ENCODE measurements around the gene C19orf67. TPM values are rescaled to one million over a fixed set of nuclear protein-coding genes. Genes with fewer than 3 reads are reported as not detected.

Gene C19orf67
- total RNA-seq, 1 donor from 2014 or later, result not detected

DNA sequence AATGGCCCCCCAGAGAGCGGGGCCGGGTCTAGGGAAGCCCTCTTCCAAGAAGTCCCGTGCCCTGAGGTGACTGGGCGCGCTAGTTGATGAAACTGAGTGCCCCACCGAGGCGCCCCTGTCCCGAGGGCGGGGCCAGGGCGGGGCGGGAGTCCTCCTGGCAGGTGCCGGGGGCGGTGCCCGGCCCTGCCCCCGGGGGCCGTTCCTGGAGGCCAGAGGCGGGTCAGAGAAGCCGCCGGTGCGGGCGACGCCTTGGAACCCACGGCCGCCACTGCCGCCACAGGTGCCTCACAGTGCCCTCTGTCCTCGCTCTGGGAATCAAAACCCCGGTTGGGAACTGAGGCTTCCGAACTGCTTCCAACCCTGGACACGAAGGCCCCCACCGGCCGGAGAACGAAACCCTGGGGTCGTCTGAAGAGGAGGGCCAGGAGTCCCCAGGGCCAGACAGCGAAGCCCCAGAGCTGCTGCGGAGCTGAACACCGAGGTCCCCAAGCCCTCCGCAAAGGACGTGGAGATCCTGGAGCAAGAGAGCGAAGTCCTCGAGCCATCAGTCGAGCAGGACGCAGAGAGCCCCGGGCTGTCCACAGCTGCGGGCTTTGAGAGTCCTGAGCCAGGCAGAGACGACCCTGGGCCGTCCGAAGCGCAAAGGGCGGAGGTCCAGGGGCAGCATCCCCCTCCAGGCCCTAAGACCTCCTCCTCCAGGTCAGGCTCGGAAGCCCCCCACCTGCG is 12.9 kb downstream of the C19orf67 start, which contains the start of gene MISP3:
TSS of gene MISP3 (plus strand) at position 252 of the 726 bp plus-strand sequence. CDS start 524 bp downstream, outside the sequence.
- H3K4me1 ChIP-seq (ENCODE audit: insufficient read depth, low read length), result peaks cover 19% of the 10 kb centered on the region
- H4K20me1 ChIP-seq (ENCODE audit: insufficient read depth, low read length), result no peaks in the 10 kb centered on the region
- Mint-ChIP-seq H3K27ac (ENCODE audit: unreplicated experiment) (no peak within 1 kb of the TSS), H3K27me3 (ENCODE audit: low read depth, unreplicated experiment) (peaks cover 8% of the 10 kb centered on the region), H3K9me3 (ENCODE audit: unreplicated experiment) (peaks cover 1% of the 10 kb centered on the region), H3K4me3 (ENCODE audit: unreplicated experiment) (peak within 1 kb of the TSS; percentile 90), H3K36me3 (ENCODE audit: low read depth, unreplicated experiment) (peaks cover 4% of the 10 kb centered on the region), H3K4me1 (ENCODE audit: low read depth, unreplicated experiment) (peaks cover 8% of the 10 kb centered on the region)
- no peaks in the 10 kb centered on the region for H3K79me2 ChIP-seq (ENCODE audit: insufficient read depth, low read length)
- DNase-seq (ENCODE audit: low read depth), result peak; percentile 40
- H3K36me3 ChIP-seq (ENCODE audit: insufficient read depth, low read length), result no peaks in the 10 kb centered on the region
- TF ChIP-seq, protein P1, sequence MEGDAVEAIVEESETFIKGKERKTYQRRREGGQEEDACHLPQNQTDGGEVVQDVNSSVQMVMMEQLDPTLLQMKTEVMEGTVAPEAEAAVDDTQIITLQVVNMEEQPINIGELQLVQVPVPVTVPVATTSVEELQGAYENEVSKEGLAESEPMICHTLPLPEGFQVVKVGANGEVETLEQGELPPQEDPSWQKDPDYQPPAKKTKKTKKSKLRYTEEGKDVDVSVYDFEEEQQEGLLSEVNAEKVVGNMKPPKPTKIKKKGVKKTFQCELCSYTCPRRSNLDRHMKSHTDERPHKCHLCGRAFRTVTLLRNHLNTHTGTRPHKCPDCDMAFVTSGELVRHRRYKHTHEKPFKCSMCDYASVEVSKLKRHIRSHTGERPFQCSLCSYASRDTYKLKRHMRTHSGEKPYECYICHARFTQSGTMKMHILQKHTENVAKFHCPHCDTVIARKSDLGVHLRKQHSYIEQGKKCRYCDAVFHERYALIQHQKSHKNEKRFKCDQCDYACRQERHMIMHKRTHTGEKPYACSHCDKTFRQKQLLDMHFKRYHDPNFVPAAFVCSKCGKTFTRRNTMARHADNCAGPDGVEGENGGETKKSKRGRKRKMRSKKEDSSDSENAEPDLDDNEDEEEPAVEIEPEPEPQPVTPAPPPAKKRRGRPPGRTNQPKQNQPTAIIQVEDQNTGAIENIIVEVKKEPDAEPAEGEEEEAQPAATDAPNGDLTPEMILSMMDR (IDR thresholded peaks at IDR 0.05; ENCODE audit: insufficient read depth, low read depth, low read length), result no peak
- peak within 1 kb of the TSS; percentile 65 for H3K9ac ChIP-seq (ENCODE audit: low read length)
- no peaks in the 10 kb centered on the region for H3K9me3 ChIP-seq (ENCODE audit: insufficient read depth, low read depth, low read length)
- no peak for FAIRE-seq
- peak within 1 kb of the TSS; percentile 94 for H3K4me2 ChIP-seq (ENCODE audit: low read length)
- no peak within 1 kb of the TSS for H3K27ac ChIP-seq (ENCODE audit: low read depth, low read length)
- H3K27me3 ChIP-seq (ENCODE audit: insufficient read depth, low read length), result no peaks in the 10 kb centered on the region
- peak within 1 kb of the TSS; percentile 59 for H3K4me3 ChIP-seq (ENCODE audit: insufficient read depth, low read depth, low read length)
- peak within 1 kb of the TSS; percentile 85 for H2AFZ ChIP-seq (ENCODE audit: low read depth, low read length)

DNA sequence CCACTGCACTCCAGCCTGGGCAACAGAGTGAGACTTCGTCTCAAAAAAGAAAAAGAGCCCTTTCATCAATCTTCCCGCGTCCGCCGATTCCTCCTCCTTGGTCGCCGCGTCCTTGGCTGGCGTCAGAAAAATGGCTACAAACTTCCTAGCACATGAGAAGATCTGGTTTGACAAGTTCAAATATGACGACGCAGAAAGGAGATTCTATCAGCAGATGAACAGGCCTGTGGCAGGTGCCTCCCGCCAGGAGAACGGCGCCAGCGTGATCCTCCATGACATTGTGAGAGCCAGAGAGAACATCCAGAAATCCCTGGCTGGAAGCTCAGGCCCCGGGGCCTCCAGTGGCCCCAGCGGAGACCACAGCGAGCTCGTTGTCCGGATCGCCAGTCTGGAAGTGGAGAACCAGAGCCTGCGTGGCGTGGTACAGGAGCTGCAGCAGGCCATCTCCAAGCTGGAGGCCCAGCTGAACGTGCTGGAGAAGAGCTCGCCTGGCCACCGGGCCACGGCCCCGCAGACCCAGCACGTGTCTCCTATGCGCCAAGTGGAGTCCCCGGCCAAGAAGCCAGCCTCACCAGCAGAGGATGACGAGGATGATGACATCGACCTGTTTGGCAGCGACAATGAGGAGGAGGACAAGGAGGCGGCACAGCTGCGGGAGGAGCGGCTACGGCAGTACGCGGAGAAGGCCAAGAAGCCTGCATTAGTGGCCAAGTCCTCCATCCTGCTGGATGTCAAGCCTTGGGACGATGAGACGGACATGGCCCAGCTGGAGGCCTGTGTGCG is 15.1 kb downstream of the C19orf67 start:
- no peaks in the 10 kb centered on the region for H3K79me2 ChIP-seq (ENCODE audit: insufficient read depth, low read length)
- H3K4me3 Mint-ChIP-seq (ENCODE audit: unreplicated experiment), result no peak overlapping the region
- peaks cover 1% of the 10 kb centered on the region for H3K9me3 Mint-ChIP-seq (ENCODE audit: unreplicated experiment)

More for the DNA sequence above, 15.1 kb downstream of the C19orf67 start:
- Mint-ChIP-seq H3K4me1 (ENCODE audit: low read depth, unreplicated experiment) (peaks cover 8% of the 10 kb centered on the region), H3K36me3 (ENCODE audit: low read depth, unreplicated experiment) (no peaks in the 10 kb centered on the region), H3K27ac (ENCODE audit: unreplicated experiment) (no peak overlapping the region), H3K27me3 (ENCODE audit: low read depth, unreplicated experiment) (peaks cover 8% of the 10 kb centered on the region)
- Histone ChIP-seq H3K27me3 (ENCODE audit: insufficient read depth, low read length) (peaks cover 4% of the 10 kb centered on the region), H2AFZ (ENCODE audit: low read depth, low read length) (no peak overlapping the region), H3K9ac (ENCODE audit: low read length) (no peak overlapping the region), H3K36me3 (ENCODE audit: insufficient read depth, low read length) (no peaks in the 10 kb centered on the region), H3K27ac (ENCODE audit: low read depth, low read length) (no peak overlapping the region), H3K4me1 (ENCODE audit: insufficient read depth, low read length) (peaks cover 19% of the 10 kb centered on the region), H3K9me3 (ENCODE audit: insufficient read depth, low read depth, low read length) (no peaks in the 10 kb centered on the region), H3K4me3 (ENCODE audit: insufficient read depth, low read depth, low read length) (no peak overlapping the region), H4K20me1 (ENCODE audit: insufficient read depth, low read length) (no peaks in the 10 kb centered on the region), H3K4me2 (ENCODE audit: low read length) (no peak overlapping the region)
- FAIRE-seq (no peak), DNase-seq (ENCODE audit: low read depth) (no peak)
- TF ChIP-seq, protein P1 (IDR thresholded peaks at IDR 0.05; ENCODE audit: insufficient read depth, low read depth, low read length), result no peak
- TF ChIP-seq EZH2 (IDR thresholded peaks at IDR 0.05; ENCODE audit: insufficient read depth, low read length), result no peak
